ENCODE measurements around the gene MAPKAPK5. TPM values are rescaled to one million over a fixed set of nuclear protein-coding genes. Genes with fewer than 3 reads are reported as not detected.

Gene MAPKAPK5
- total RNA-seq, 1 experiment from 2014 or later = 89.5 TPM

GRCh38 chr12:111842556-111843396 is 748 bp downstream of the MAPKAPK5 start:
- TF ChIP-seq CTCF (IDR thresholded peaks at IDR 0.05; ENCODE audit: insufficient read depth in 1 of 2, low read depth in 1 of 2, low read length in 1 of 2, severe bottlenecking in 1 of 2, unreplicated experiment in 1 of 2) = no peak
- POLR2A ChIA-PET = interaction anchor here (0.8 to 1.3 kb wide), 4 partner anchors 19 to 171 kb away, joined by 3 to 4 read pairs (median 3); partner anchors contain the start of genes ACAD10, ALDH2, BRAP and ERP29
- BruUV-seq (replicated peaks) = TSS peak; percentile 61
- peaks cover 10% of the 10 kb centered on the region; the same call in 1 of the 2 replicates for H3K4me1 ChIP-seq
- H3K27me3 Mint-ChIP-seq (ENCODE audit: insufficient read depth, unreplicated experiment) = no peaks in the 10 kb centered on the region
- peaks cover 57% of the 10 kb centered on the region for H3K36me3 Mint-ChIP-seq (ENCODE audit: insufficient read depth, unreplicated experiment)
- H3K4me3 ChIP-seq (ENCODE audit: low read depth, low read length) = peak overlapping the region; percentile 99
- H3K27ac Mint-ChIP-seq (ENCODE audit: unreplicated experiment) = peak overlapping the region; percentile 88
- peak; percentile 55 to 61 for DNase-seq
- H3K9me3 ChIP-seq = no peaks in the 10 kb centered on the region; the same call in 1 of the 2 replicates
- peak overlapping the region; percentile 88 for H3K4me3 Mint-ChIP-seq (ENCODE audit: unreplicated experiment)
- peaks cover 20% of the 10 kb centered on the region for H3K4me1 Mint-ChIP-seq (ENCODE audit: low read depth, unreplicated experiment)
- H3K9me3 Mint-ChIP-seq (ENCODE audit: unreplicated experiment) = no peaks in the 10 kb centered on the region
- CTCF ChIA-PET = interaction anchor here (0.9 to 1.6 kb wide), 3 partner anchors 30 to 282 kb away, joined by 3 to 6 read pairs (median 4); partner anchors contain the start of genes ERP29, TMEM116 and TRAFD1
- H3K27me3 ChIP-seq (replicated peaks; ENCODE audit: control insufficient read depth, insufficient read depth, low read length) = no peaks in the 10 kb centered on the region
- intact Hi-C loops (cut with micrococcal nuclease; ENCODE audit: unreplicated experiment) = no loop called here
- no peaks in the 10 kb centered on the region; the same call in 1 of the 2 replicates for H3K36me3 ChIP-seq (ENCODE audit: control insufficient read depth, insufficient read depth, low read length)

- ChIA-PET CTCF (no interaction called here), POLR2A (no interaction called here)
- H3K27me3 Mint-ChIP-seq (ENCODE audit: insufficient read depth, unreplicated experiment) = no peaks in the 10 kb centered on the region
- no peak for TF ChIP-seq CTCF (IDR thresholded peaks at IDR 0.05; ENCODE audit: insufficient read depth in 1 of 2, low read depth in 1 of 2, low read length in 1 of 2, severe bottlenecking in 1 of 2, unreplicated experiment in 1 of 2)
- Histone ChIP-seq H3K36me3 (ENCODE audit: control insufficient read depth, insufficient read depth, low read length) (no peaks in the 10 kb centered on the region), H3K9me3 (no peaks in the 10 kb centered on the region; the same call in 1 of the 2 replicates), H3K27me3 (replicated peaks; ENCODE audit: control insufficient read depth, insufficient read depth, low read length) (no peaks in the 10 kb centered on the region), H3K4me3 (ENCODE audit: low read depth, low read length) (no peak overlapping the region), H3K4me1 (peaks cover 5% of the 10 kb centered on the region; the same call in 1 of the 2 replicates)
- no peak overlapping the region for H3K4me3 Mint-ChIP-seq (ENCODE audit: unreplicated experiment)
- H3K36me3 Mint-ChIP-seq (ENCODE audit: insufficient read depth, unreplicated experiment) = peaks cover 64% of the 10 kb centered on the region
- intact Hi-C loops (cut with micrococcal nuclease; ENCODE audit: unreplicated experiment) = no loop called here
- H3K9me3 Mint-ChIP-seq (ENCODE audit: unreplicated experiment) = no peaks in the 10 kb centered on the region
- peaks cover 12% of the 10 kb centered on the region for H3K4me1 Mint-ChIP-seq (ENCODE audit: low read depth, unreplicated experiment)
- no peak overlapping the region for H3K27ac Mint-ChIP-seq (ENCODE audit: unreplicated experiment)
- no peak for DNase-seq
- no TSS peak for BruUV-seq (replicated peaks)
Observed at GRCh38 chr12:111846016-111846415, 4.0 kb downstream of the MAPKAPK5 start.

- BruUV-seq (replicated peaks) = no TSS peak
- Mint-ChIP-seq H3K4me1 (ENCODE audit: low read depth, unreplicated experiment) (no peaks in the 10 kb centered on the region), H3K27me3 (ENCODE audit: insufficient read depth, unreplicated experiment) (no peaks in the 10 kb centered on the region), H3K36me3 (ENCODE audit: insufficient read depth, unreplicated experiment) (peaks cover 47% of the 10 kb centered on the region), H3K27ac (ENCODE audit: unreplicated experiment) (no peak overlapping the region), H3K4me3 (ENCODE audit: unreplicated experiment) (no peak overlapping the region), H3K9me3 (ENCODE audit: unreplicated experiment) (no peaks in the 10 kb centered on the region)
- no peak for TF ChIP-seq CTCF (IDR thresholded peaks at IDR 0.05; ENCODE audit: insufficient read depth in 1 of 2, low read depth in 1 of 2, low read length in 1 of 2, severe bottlenecking in 1 of 2, unreplicated experiment in 1 of 2)
- H3K9me3 ChIP-seq = no peaks in the 10 kb centered on the region; the same call in 1 of the 2 replicates
- H3K4me1 ChIP-seq = no peaks in the 10 kb centered on the region
- DNase-seq = no peak
- CTCF ChIA-PET = no interaction called here
- no peaks in the 10 kb centered on the region for H3K27me3 ChIP-seq (replicated peaks; ENCODE audit: control insufficient read depth, insufficient read depth, low read length)
- POLR2A ChIA-PET = interaction anchor here (0.5 kb wide), 1 partner anchor 141 kb away, joined by 3 read pairs; no protein-coding TSS in a partner anchor
- intact Hi-C loops (cut with micrococcal nuclease; ENCODE audit: unreplicated experiment) = no loop called here
- H3K36me3 ChIP-seq (ENCODE audit: control insufficient read depth, insufficient read depth, low read length) = no peaks in the 10 kb centered on the region
- H3K4me3 ChIP-seq (ENCODE audit: low read depth, low read length) = no peak overlapping the region
Observed at GRCh38 chr12:111850526-111850925, 8.5 kb downstream of the MAPKAPK5 start.

Measured in Caco-2 (cell line).